Prostate gland (tissue), 2 donors: ENCODE measurements around the gene TSGA10. TPM values are rescaled to one million over a fixed set of nuclear protein-coding genes. Genes with fewer than 3 reads are reported as not detected.

Source experiments
- DNase-seq: peaks from one replicate; pipeline ENCODE4 v3.0.0-alpha.2; 2019; ENCODE audit warnings: low spot score
- H3K27ac ChIP-seq, 2 donors: fragments of 200-600 bp; sonication (generic); 2 replicates each; pipeline ENCODE4 v1.5.1; 2017 to 2019
- H3K27me3 ChIP-seq: fragments of 200-600 bp; sonication (generic); replicated peaks from 2 replicates; pipeline ENCODE4 v1.5.1; 2019; ENCODE audit not compliant: insufficient read depth
- H3K36me3 ChIP-seq, 2 donors: fragments of 200-600 bp; sonication (generic); 1 replicate in 1 of 2; 2 replicates in 1 of 2; pipeline versions ENCODE4 v1.5.1 to v1.8.1; 2017 to 2019
- H3K4me1 ChIP-seq: fragments of 200-600 bp; sonication (generic); replicated peaks from 2 replicates; pipeline ENCODE4 v1.5.1; 2019
- H3K4me3 ChIP-seq, 2 donors: fragments of 200-600 bp; sonication (generic); 2 replicates each; pipeline ENCODE4 v1.5.1; 2017 to 2019
- H3K9me3 ChIP-seq: fragments of 200-600 bp; sonication (generic); 2 replicates; pipeline ENCODE4 v1.5.1; 2017
- POLR2A ChIP-seq: fragments of 450-650 bp; IDR thresholded peaks from one replicate; pipeline ENCODE4 v1.6.1; 2016; ENCODE audit warnings: antibody characterized with exemption, mild to moderate bottlenecking
- POLR2AphosphoS5 ChIP-seq: sonication (generic); formaldehyde crosslinking; IDR thresholded peaks from one replicate; pipeline ENCODE4 v1.6.1; 2017; ENCODE audit warnings: antibody characterized with exemption
- whole genome bisulfite sequencing: methylation state at CpG from one replicate; pipeline ENCODE4 v1.1.5; 2018; 5-methylcytosine and 5-hydroxymethylcytosine counted together
- intact Hi-C: fragments of 100-400 bp; cut with DNase I; formaldehyde crosslinking; loops from one replicate; pipeline ENCODE4 v1.14.2; 2022
- total RNA-seq, 2 donors: library from RNA; depleted of rRNA; stranded (reverse); fragments of >200 nt; gene quantifications; one replicate each; pipeline ENCODE4 v1.1.0, GENCODE V29; 2016
- TF ChIP-seq, protein P1 (sequence below), 4 experiments: fragments of 200-600 bp in 2 of 4; fragments of 450-650 bp in 2 of 4; sonication (generic) in 2 of 4; IDR thresholded peaks; 1 replicate in 3 of 4; 2 replicates in 1 of 4; pipeline ENCODE4 v1.5.1; 2016 to 2019; ENCODE audit warnings: antibody characterized with exemption in 4 of 4, mild to moderate bottlenecking in 2 of 4, moderate library complexity in 2 of 4

Gene TSGA10
- total RNA-seq, 2 donors from 2014 or later, result 19.0 to 26.5 TPM

DNA sequence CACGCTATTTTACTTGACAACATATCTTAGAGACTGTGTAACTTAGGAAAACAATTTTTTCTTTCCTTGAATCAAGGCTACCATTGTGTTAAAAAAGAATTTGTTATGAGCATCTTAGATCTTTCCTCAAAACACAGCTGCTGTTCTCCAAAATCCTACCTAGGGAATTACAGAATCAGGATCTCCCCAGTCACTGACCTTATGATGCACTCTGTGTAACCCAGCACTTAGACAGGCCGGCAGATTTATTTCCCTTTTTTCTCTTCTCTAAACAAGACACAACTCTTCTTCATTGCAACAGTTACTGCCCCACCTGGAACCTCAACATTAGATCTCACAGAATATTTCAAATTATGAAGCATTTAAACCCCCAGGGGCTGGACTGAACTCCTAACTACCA is 26.8 kb downstream of the TSGA10 start:
- Histone ChIP-seq H3K27me3 (no peaks in the 10 kb centered on the region), H3K9me3 (no peaks in the 10 kb centered on the region), H3K4me1 (no peaks in the 10 kb centered on the region), H3K27ac (no peak overlapping the region), H3K36me3 (no peaks in the 10 kb centered on the region), H3K4me3 (no peak overlapping the region)
- WGBS, result 83% methylated on average over 2 of the region's 2 CpGs
- intact Hi-C loops, result no loop called here
- no peak for DNase-seq
- TF ChIP-seq POLR2A, result no peak
- no peak for TF ChIP-seq POLR2AphosphoS5
- TF ChIP-seq, protein P1, sequence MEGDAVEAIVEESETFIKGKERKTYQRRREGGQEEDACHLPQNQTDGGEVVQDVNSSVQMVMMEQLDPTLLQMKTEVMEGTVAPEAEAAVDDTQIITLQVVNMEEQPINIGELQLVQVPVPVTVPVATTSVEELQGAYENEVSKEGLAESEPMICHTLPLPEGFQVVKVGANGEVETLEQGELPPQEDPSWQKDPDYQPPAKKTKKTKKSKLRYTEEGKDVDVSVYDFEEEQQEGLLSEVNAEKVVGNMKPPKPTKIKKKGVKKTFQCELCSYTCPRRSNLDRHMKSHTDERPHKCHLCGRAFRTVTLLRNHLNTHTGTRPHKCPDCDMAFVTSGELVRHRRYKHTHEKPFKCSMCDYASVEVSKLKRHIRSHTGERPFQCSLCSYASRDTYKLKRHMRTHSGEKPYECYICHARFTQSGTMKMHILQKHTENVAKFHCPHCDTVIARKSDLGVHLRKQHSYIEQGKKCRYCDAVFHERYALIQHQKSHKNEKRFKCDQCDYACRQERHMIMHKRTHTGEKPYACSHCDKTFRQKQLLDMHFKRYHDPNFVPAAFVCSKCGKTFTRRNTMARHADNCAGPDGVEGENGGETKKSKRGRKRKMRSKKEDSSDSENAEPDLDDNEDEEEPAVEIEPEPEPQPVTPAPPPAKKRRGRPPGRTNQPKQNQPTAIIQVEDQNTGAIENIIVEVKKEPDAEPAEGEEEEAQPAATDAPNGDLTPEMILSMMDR (IDR thresholded peaks at IDR 0.05), result no peak

DNA sequence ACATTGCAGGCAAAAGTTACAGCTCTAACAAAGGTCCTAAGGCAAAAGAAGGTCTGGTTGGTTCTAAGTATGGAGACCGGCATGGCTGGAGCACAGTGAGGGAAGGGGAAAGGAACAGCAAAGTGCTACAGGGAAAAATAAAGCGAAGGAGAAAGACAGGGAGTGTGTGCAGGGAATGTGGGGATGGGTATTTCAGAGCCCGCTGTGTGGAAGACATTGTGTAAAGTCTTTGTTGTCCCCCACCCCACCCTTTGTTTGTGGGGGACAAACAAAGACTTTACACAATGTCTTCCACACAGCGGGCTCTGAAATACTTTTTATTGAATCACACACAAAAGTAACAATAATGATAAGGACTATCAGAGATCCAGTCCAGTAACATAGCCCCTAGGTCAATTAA is 42.1 kb downstream of the TSGA10 start:
- H3K4me1 ChIP-seq, result no peaks in the 10 kb centered on the region
- no peak for DNase-seq
- H3K27me3 ChIP-seq, result no peaks in the 10 kb centered on the region
- no peak overlapping the region for H3K27ac ChIP-seq
- TF ChIP-seq POLR2AphosphoS5 (no peak), POLR2A (no peak)
- TF ChIP-seq, protein P1 (IDR thresholded peaks at IDR 0.05), result no peak
- no peaks in the 10 kb centered on the region for H3K9me3 ChIP-seq
- 66% methylated on average over 4 of the region's 4 CpGs for WGBS
- H3K4me3 ChIP-seq, result no peak overlapping the region
- no peaks in the 10 kb centered on the region for H3K36me3 ChIP-seq
- intact Hi-C loops, result no loop called here

DNA sequence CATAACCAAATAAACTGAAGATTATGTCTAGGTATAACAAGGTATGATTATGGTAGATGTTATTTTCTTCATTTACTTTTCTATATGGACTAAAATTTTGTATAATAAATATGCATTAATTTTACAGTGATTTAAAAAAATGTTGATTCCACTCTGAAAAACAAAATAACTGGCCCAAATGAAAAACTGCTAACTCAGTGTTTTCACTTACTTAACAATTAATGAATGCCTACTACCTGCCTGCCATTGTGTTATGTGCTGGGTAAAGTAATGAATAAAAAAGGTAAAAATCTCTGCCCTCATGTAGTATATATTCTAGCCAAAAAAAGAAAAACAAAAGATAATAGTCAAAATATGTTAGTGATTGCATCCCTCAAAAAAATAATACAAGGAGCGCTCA is 42.8 kb downstream of the TSGA10 start:
- no peaks in the 10 kb centered on the region for H3K9me3 ChIP-seq
- no peaks in the 10 kb centered on the region for H3K4me1 ChIP-seq
- no peak overlapping the region for H3K27ac ChIP-seq
- intact Hi-C loops, result no loop called here
- no peak overlapping the region for H3K4me3 ChIP-seq
- DNase-seq, result no peak
- no peak for TF ChIP-seq POLR2AphosphoS5
- TF ChIP-seq, protein P1 (IDR thresholded peaks at IDR 0.05), result no peak
- TF ChIP-seq POLR2A, result no peak
- H3K36me3 ChIP-seq, result no peaks in the 10 kb centered on the region
- no peaks in the 10 kb centered on the region for H3K27me3 ChIP-seq
- 85% methylated on average over 1 of the region's 1 CpG for WGBS

- Histone ChIP-seq H3K27ac (no peak overlapping the region), H3K4me3 (no peak overlapping the region), H3K4me1 (no peaks in the 10 kb centered on the region), H3K9me3 (no peaks in the 10 kb centered on the region), H3K27me3 (no peaks in the 10 kb centered on the region), H3K36me3 (no peaks in the 10 kb centered on the region)
- intact Hi-C loops, result no loop called here
- TF ChIP-seq POLR2A (no peak), POLR2AphosphoS5 (no peak)
- TF ChIP-seq, protein P1 (IDR thresholded peaks at IDR 0.05), result no peak
- DNase-seq, result no peak
- 70% methylated on average over 2 of the region's 2 CpGs for WGBS
Observed at GRCh38 chr2:99111236-99111635, 43.5 kb downstream of the TSGA10 start.

GRCh38 chr2:99106913-99107312 is 47.8 kb downstream of the TSGA10 start:
- no peaks in the 10 kb centered on the region for H3K27me3 ChIP-seq
- TF ChIP-seq, protein P1 (IDR thresholded peaks at IDR 0.05), result no peak
- TF ChIP-seq POLR2AphosphoS5 (no peak), POLR2A (no peak)
- intact Hi-C loops, result no loop called here
- no peak overlapping the region for H3K4me3 ChIP-seq
- H3K9me3 ChIP-seq, result no peaks in the 10 kb centered on the region
- no peaks in the 10 kb centered on the region for H3K36me3 ChIP-seq
- H3K4me1 ChIP-seq, result no peaks in the 10 kb centered on the region
- H3K27ac ChIP-seq, result no peak overlapping the region
- DNase-seq, result no peak
- WGBS, result 63% methylated on average over 2 of the region's 2 CpGs
